T-helper 2 cell (primary cell): ENCODE measurements around the gene SPPL2B.

ENCODE experiments used
- DNase-seq, 5 experiments: peaks; one replicate each; pipeline versions ENCODE4 v3.0.0 to v3.0.0-alpha.2; 2012 to 2022

SPPL2B gene

GRCh38 chr19:2356036-2356646, 27.7 kb downstream of the SPPL2B start:
- no peak for DNase-seq

GRCh38 chr19:2357279-2358206, 29.1 kb downstream of the SPPL2B start:
- DNase-seq, result no peak

GRCh38 chr19:2358548-2359173, 30.2 kb downstream of the SPPL2B start:
- no peak for DNase-seq

- no peak for DNase-seq
These were observed 31.7 kb downstream of the SPPL2B start, which contains the start of gene TMPRSS9 for GRCh38 chr19:2359992-2360685. Gene TMPRSS9, plus strand, starts transcription at chr19:2360265. Its CDS starts 29,521 bp downstream, at chr19:2389786.

- no peak for DNase-seq
These were observed 32.3 kb downstream of the SPPL2B start for GRCh38 chr19:2360833-2361232.

GRCh38 chr19:2361246-2362045, 33.0 kb downstream of the SPPL2B start:
- no peak for DNase-seq

- peak in 1 of 5 experiments; percentile 18 for DNase-seq
These were observed 33.8 kb downstream of the SPPL2B start for GRCh38 chr19:2362046-2362969.

GRCh38 chr19:2362970-2363300, 34.5 kb downstream of the SPPL2B start:
- DNase-seq, result no peak

GRCh38 chr19:2363419-2363818, 34.9 kb downstream of the SPPL2B start:
- no peak for DNase-seq

GRCh38 chr19:2365201-2365970, 36.9 kb downstream of the SPPL2B start:
- no peak for DNase-seq

- no peak for DNase-seq
These were observed 43.2 kb downstream of the SPPL2B start for GRCh38 chr19:2371656-2372055.

- DNase-seq, result no peak
These were observed 43.7 kb downstream of the SPPL2B start for GRCh38 chr19:2372076-2372612.

GRCh38 chr19:2374808-2375207, 46.3 kb downstream of the SPPL2B start:
- DNase-seq, result no peak

- no peak for DNase-seq
These were observed 47.1 kb downstream of the SPPL2B start for GRCh38 chr19:2375353-2376121.

- DNase-seq, result no peak
These were observed 48.5 kb downstream of the SPPL2B start for GRCh38 chr19:2376784-2377519.

GRCh38 chr19:2380567-2380966, 52.1 kb downstream of the SPPL2B start:
- no peak for DNase-seq

- DNase-seq, result no peak
These were observed 52.8 kb downstream of the SPPL2B start for GRCh38 chr19:2381148-2381820.
